IPS DF 6.9 (cell line): ENCODE data around the gene TOGARAM2.

Experiments
- DNase-seq: peaks from one replicate; pipeline ENCODE4 v3.0.0-alpha.2; 2013; ENCODE audit warnings: low read depth, low spot score
- H3K27ac ChIP-seq: one replicate; pipeline ENCODE4 v1.5.1; 2013; ENCODE audit warnings: low read length, control low read depth
- H3K27me3 ChIP-seq: 2 replicates; pipeline ENCODE4 v1.6.1; 2013; ENCODE audit warnings: mild to moderate bottlenecking, low read length; ENCODE audit not compliant: control insufficient read depth, insufficient read depth
- H3K36me3 ChIP-seq: 2 replicates; pipeline ENCODE4 v1.6.1; 2013; ENCODE audit warnings: low read length; ENCODE audit not compliant: control insufficient read depth, insufficient read depth
- H3K4me1 ChIP-seq: 2 replicates; pipeline ENCODE4 v1.6.1; 2013; ENCODE audit warnings: low read length; ENCODE audit not compliant: control insufficient read depth, insufficient read depth
- H3K4me3 ChIP-seq: 2 replicates; pipeline ENCODE4 v1.5.1; 2013; ENCODE audit warnings: mild to moderate bottlenecking, low read length
- H3K9me3 ChIP-seq: 2 replicates; pipeline ENCODE4 v1.6.1; 2013; ENCODE audit warnings: low read length, inconsistent platforms; ENCODE audit not compliant: control insufficient read depth, insufficient read depth
- WGBS: extraction: QIAGEN DNeasy Blood & Tissue Kit; methylation state at CpG from one replicate; pipeline ENCODE4 v1.1.7; 2013; ENCODE audit warnings: mixed read lengths, missing lambda C conversion rate; ENCODE audit not compliant: insufficient read length, insufficient coverage; 5-methylcytosine and 5-hydroxymethylcytosine counted together

The TOGARAM2 gene

GRCh38 chr2:29010946-29011345, 29.8 kb downstream of the TOGARAM2 start:
- no peaks in the 10 kb centered on the region for H3K27me3 ChIP-seq
- no peaks in the 10 kb centered on the region for H3K9me3 ChIP-seq
- peaks cover 2% of the 10 kb centered on the region; the same call in 1 of the 2 replicates for H3K4me1 ChIP-seq
- no CpG with 5 or more reads among the region's 7 CpGs for WGBS
- H3K27ac ChIP-seq, result no peak overlapping the region
- no peak overlapping the region for H3K4me3 ChIP-seq
- no peak for DNase-seq
- H3K36me3 ChIP-seq, result no peaks in the 10 kb centered on the region

GRCh38 chr2:29011418-29012060, 30.4 kb downstream of the TOGARAM2 start:
- WGBS, result no CpG with 5 or more reads among the region's 19 CpGs
- Histone ChIP-seq H3K27ac (no peak overlapping the region), H3K27me3 (no peaks in the 10 kb centered on the region), H3K4me1 (peaks cover 2% of the 10 kb centered on the region; the same call in 1 of the 2 replicates), H3K4me3 (no peak overlapping the region), H3K9me3 (no peaks in the 10 kb centered on the region), H3K36me3 (no peaks in the 10 kb centered on the region)
- DNase-seq, result no peak

- peaks cover 2% of the 10 kb centered on the region; the same call in 1 of the 2 replicates for H3K4me1 ChIP-seq
- H3K36me3 ChIP-seq, result no peaks in the 10 kb centered on the region
- H3K27me3 ChIP-seq, result no peaks in the 10 kb centered on the region
- no CpG with 5 or more reads among the region's 9 CpGs for whole genome bisulfite sequencing
- no peak overlapping the region for H3K27ac ChIP-seq
- DNase-seq, result no peak
- no peaks in the 10 kb centered on the region for H3K9me3 ChIP-seq
- no peak overlapping the region for H3K4me3 ChIP-seq
These were observed 31.1 kb downstream of the TOGARAM2 start for GRCh38 chr2:29012211-29012681.

- Histone ChIP-seq H3K27ac (no peak overlapping the region), H3K4me1 (peaks cover 2% of the 10 kb centered on the region; the same call in 1 of the 2 replicates), H3K27me3 (no peaks in the 10 kb centered on the region), H3K36me3 (no peaks in the 10 kb centered on the region), H3K9me3 (no peaks in the 10 kb centered on the region), H3K4me3 (no peak overlapping the region)
- no CpG with 5 or more reads among the region's 11 CpGs for WGBS
- no peak for DNase-seq
These were observed 32.1 kb downstream of the TOGARAM2 start for GRCh38 chr2:29013057-29013780.

GRCh38 chr2:29014331-29014730, 33.2 kb downstream of the TOGARAM2 start:
- no CpG with 5 or more reads among the region's 8 CpGs for WGBS
- no peaks in the 10 kb centered on the region for H3K9me3 ChIP-seq
- no peak overlapping the region for H3K27ac ChIP-seq
- no peaks in the 10 kb centered on the region for H3K36me3 ChIP-seq
- no peaks in the 10 kb centered on the region for H3K27me3 ChIP-seq
- peaks cover 2% of the 10 kb centered on the region; the same call in 1 of the 2 replicates for H3K4me1 ChIP-seq
- H3K4me3 ChIP-seq, result no peak overlapping the region
- no peak for DNase-seq

- Histone ChIP-seq H3K9me3 (no peaks in the 10 kb centered on the region), H3K27ac (no peak overlapping the region), H3K4me3 (no peak overlapping the region), H3K27me3 (no peaks in the 10 kb centered on the region), H3K4me1 (peaks cover 2% of the 10 kb centered on the region; the same call in 1 of the 2 replicates), H3K36me3 (no peaks in the 10 kb centered on the region)
- no peak for DNase-seq
- WGBS, result no CpG with 5 or more reads among the region's 13 CpGs
These were observed 33.8 kb downstream of the TOGARAM2 start for GRCh38 chr2:29014811-29015421.

- no CpG with 5 or more reads among the region's 17 CpGs for whole genome bisulfite sequencing
- Histone ChIP-seq H3K27ac (no peak overlapping the region), H3K27me3 (no peaks in the 10 kb centered on the region), H3K4me3 (no peak overlapping the region), H3K36me3 (no peaks in the 10 kb centered on the region), H3K4me1 (peaks cover 2% of the 10 kb centered on the region; the same call in 1 of the 2 replicates), H3K9me3 (no peaks in the 10 kb centered on the region)
- no peak for DNase-seq
These were observed 34.8 kb downstream of the TOGARAM2 start for GRCh38 chr2:29015701-29016470.

GRCh38 chr2:29016504-29016903, 35.4 kb downstream of the TOGARAM2 start:
- no peak overlapping the region for H3K4me3 ChIP-seq
- no peaks in the 10 kb centered on the region for H3K27me3 ChIP-seq
- no peak overlapping the region for H3K27ac ChIP-seq
- H3K9me3 ChIP-seq, result no peaks in the 10 kb centered on the region
- no peaks in the 10 kb centered on the region for H3K36me3 ChIP-seq
- no peak for DNase-seq
- WGBS, result no CpG with 5 or more reads among the region's 5 CpGs
- H3K4me1 ChIP-seq, result no peaks in the 10 kb centered on the region

GRCh38 chr2:29017716-29018435, 36.8 kb downstream of the TOGARAM2 start:
- WGBS, result no CpG with 5 or more reads among the region's 19 CpGs
- no peaks in the 10 kb centered on the region for H3K36me3 ChIP-seq
- H3K27ac ChIP-seq, result no peak overlapping the region
- H3K27me3 ChIP-seq, result no peaks in the 10 kb centered on the region
- DNase-seq, result no peak
- H3K4me1 ChIP-seq, result no peaks in the 10 kb centered on the region
- H3K4me3 ChIP-seq, result no peak overlapping the region
- no peaks in the 10 kb centered on the region for H3K9me3 ChIP-seq
